Adrenal gland (tissue), 12 donors: ENCODE measurements around the gene VSTM2L. TPM values are rescaled to one million over a fixed set of nuclear protein-coding genes. Genes with fewer than 3 reads are reported as not detected.
A peak's percentile ranks its signal among the peaks of the same experiment; 100 is the strongest.

Source experiments
- DNase-seq, 7 donors: peaks; one replicate each; pipeline ENCODE4 v3.0.0-alpha.2; 2019 to 2020
- H3K27ac ChIP-seq, 5 donors: fragments of 200-600 bp; sonication (generic) in 4 of 5; 1 replicate in 3 of 5; 2 replicates in 2 of 5; pipeline versions ENCODE4 v1.5.1 to v1.8.0; 2016 to 2020; ENCODE audit warnings: mild to moderate bottlenecking in 1 of 5
- H3K27me3 ChIP-seq: fragments of 200-600 bp; 2 replicates; pipeline ENCODE4 v1.8.0; 2021
- H3K36me3 ChIP-seq, 2 donors: fragments of 200-600 bp; replicated peaks in 1 of 2; 1 replicate in 1 of 2; 2 replicates in 1 of 2; pipeline versions ENCODE4 v1.5.1 to v1.8.0; 2018 to 2022
- H3K4me1 ChIP-seq, 2 donors: fragments of 200-600 bp; replicated peaks in 1 of 2; 1 replicate in 1 of 2; 2 replicates in 1 of 2; pipeline versions ENCODE4 v1.5.1 to v1.8.0; 2018 to 2021
- H3K4me3 ChIP-seq, 4 donors: fragments of 200-600 bp; sonication (generic) in 3 of 4; one replicate each; pipeline ENCODE4 v1.5.1; 2016 to 2018
- H3K9me3 ChIP-seq, 3 donors: fragments of 200-600 bp; sonication (generic) in 1 of 3; replicated peaks in 1 of 3; 1 replicate in 2 of 3; 2 replicates in 1 of 3; pipeline versions ENCODE4 v1.5.1 to v1.8.0; 2016 to 2021
- POLR2A ChIP-seq, 2 donors: fragments of 450-650 bp; IDR thresholded peaks; one replicate each; pipeline ENCODE4 v1.6.1; 2017; ENCODE audit warnings: antibody characterized with exemption in 2 of 2, mild to moderate bottlenecking in 2 of 2, moderate library complexity in 1 of 2
- WGBS, 4 donors: extraction: QIAGEN DNeasy Blood & Tissue Kit in 2 of 4; methylation state at CpG; one replicate each; pipeline versions ENCODE4 v1.1.5 to v1.1.7; 2013 to 2017; 5-methylcytosine and 5-hydroxymethylcytosine counted together
- intact Hi-C, 2 donors: fragments of 100-400 bp; cut with DNase I; formaldehyde crosslinking; loops; one replicate each; pipeline versions ENCODE4 v1.14.1 to v1.15.0; 2022 to 2023
- polyA plus RNA-seq, 3 donors: library from polyadenylated mRNA; stranded (reverse); fragments of 200-250 nt in 2 of 3; fragments of 350-450 nt in 1 of 3; fragmentation: Illumina TruSeq in 1 of 3; extraction: RNeasy Lipid Tissue Mini Kit (QIAGEN cat#74804) in 1 of 3; gene quantifications; one replicate each; pipeline ENCODE4 v1.2.3, GENCODE V29; 2013 to 2014
- total RNA-seq, 9 donors: library from RNA; depleted of rRNA in 4 of 9; stranded (reverse); fragments of >200 nt in 4 of 9; fragments of 120-200 nt in 1 of 9; fragmentation: NEBNext Ultra II Directional in 1 of 9; extraction: Animal tissue kit (Norgen Biotek cat#: 25700) in 1 of 9; gene quantifications; one replicate each; pipeline versions ENCODE4 v1.1.0 to v1.2.4, GENCODE V29; 2013 to 2023
- TF ChIP-seq, protein P1 (sequence below), 6 experiments: fragments of 450-650 bp in 4 of 6; fragments of 200-600 bp in 2 of 6; sonication (generic) in 1 of 6; IDR thresholded peaks; 1 replicate in 5 of 6; 2 replicates in 1 of 6; pipeline versions ENCODE4 v1.5.1 to v1.8.0; 2016 to 2021; ENCODE audit warnings: antibody characterized with exemption in 6 of 6, mild to moderate bottlenecking in 2 of 6, moderate library complexity in 1 of 6
- donor health status: healthy with polysubstance abuse.
- donor health status: Bipolar disorder and iron deficiency.
- donor health status: DM: yes; HTN: yes; CAD: no.
- donor health status: DM: no; HTN: no; CAD: no.
- donor health status: DM: no; HTN: no; CAD: no.
- donor health status: DM: yes; HTN: yes; CAD: no.

The VSTM2L gene
- total and polyA plus RNA-seq, 12 donors, result 0.36 to 21.8 (median 7.4) TPM

DNA sequence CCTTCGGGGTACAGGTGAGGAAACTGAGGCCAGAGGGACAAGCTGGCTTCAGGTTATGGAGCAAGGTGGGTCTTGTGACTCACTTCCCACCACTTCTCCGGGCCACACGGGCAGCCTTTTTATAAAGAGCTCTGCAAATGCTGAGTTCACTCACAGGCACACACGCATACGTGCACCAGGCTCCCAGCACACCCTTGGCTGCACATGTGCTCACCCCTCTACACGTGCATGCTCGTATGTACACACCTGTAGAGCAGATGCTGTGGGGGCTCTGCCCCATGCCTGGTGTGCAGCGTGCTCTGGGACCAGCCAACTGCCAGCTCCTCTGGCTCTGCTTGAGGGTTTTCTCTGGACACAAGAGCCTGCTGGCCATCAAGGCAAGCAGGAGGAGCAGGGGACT, 29.1 kb downstream of the VSTM2L start:
- Histone ChIP-seq H3K36me3 (no peaks in the 10 kb centered on the region), H3K9me3 (no peaks in the 10 kb centered on the region), H3K27me3 (no peaks in the 10 kb centered on the region), H3K4me1 (no peaks in the 10 kb centered on the region), H3K4me3 (no peak overlapping the region), H3K27ac (no peak overlapping the region)
- no peak for DNase-seq
- intact Hi-C loops, result no loop called here
- TF ChIP-seq, protein P1, sequence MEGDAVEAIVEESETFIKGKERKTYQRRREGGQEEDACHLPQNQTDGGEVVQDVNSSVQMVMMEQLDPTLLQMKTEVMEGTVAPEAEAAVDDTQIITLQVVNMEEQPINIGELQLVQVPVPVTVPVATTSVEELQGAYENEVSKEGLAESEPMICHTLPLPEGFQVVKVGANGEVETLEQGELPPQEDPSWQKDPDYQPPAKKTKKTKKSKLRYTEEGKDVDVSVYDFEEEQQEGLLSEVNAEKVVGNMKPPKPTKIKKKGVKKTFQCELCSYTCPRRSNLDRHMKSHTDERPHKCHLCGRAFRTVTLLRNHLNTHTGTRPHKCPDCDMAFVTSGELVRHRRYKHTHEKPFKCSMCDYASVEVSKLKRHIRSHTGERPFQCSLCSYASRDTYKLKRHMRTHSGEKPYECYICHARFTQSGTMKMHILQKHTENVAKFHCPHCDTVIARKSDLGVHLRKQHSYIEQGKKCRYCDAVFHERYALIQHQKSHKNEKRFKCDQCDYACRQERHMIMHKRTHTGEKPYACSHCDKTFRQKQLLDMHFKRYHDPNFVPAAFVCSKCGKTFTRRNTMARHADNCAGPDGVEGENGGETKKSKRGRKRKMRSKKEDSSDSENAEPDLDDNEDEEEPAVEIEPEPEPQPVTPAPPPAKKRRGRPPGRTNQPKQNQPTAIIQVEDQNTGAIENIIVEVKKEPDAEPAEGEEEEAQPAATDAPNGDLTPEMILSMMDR (IDR thresholded peaks at IDR 0.05), result no peak
- no peak for TF ChIP-seq POLR2A (IDR thresholded peaks at IDR 0.05)
- WGBS, 4 donors, result 88 to 91% (median 89%) methylated on average over 6 to 8 of the region's 8 CpGs

DNA sequence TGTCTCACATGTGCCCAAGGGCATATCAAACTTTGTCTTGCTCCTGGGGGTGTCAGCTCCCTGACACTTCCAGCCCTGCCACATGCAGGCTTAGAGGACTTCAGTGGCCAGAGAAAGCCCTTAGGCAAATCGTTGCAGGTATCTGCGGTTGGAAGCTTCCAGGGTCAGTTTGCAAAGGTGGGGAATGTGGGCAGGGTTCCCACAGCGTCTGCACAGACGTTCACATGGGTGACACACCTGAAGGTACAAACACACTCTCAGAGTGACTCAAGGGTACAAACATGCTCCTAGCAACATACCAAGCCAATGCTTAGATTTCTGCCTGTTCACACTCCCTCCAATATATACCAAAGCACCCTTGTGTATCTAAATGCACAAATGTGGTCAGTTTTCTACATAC, 30.0 kb downstream of the VSTM2L start:
- H3K4me1 ChIP-seq, result no peaks in the 10 kb centered on the region
- H3K27me3 ChIP-seq, result no peaks in the 10 kb centered on the region
- no peak overlapping the region for H3K27ac ChIP-seq
- H3K9me3 ChIP-seq, result no peaks in the 10 kb centered on the region
- H3K36me3 ChIP-seq, result no peaks in the 10 kb centered on the region
- H3K4me3 ChIP-seq, result no peak overlapping the region
- 61 to 74% (median 72%) methylated on average over 4 of the region's 4 CpGs for WGBS, 4 donors
- intact Hi-C loops, result no loop called here
- TF ChIP-seq, protein P1 (IDR thresholded peaks at IDR 0.05), result no peak
- no peak for TF ChIP-seq POLR2A (IDR thresholded peaks at IDR 0.05)
- no peak for DNase-seq

DNA sequence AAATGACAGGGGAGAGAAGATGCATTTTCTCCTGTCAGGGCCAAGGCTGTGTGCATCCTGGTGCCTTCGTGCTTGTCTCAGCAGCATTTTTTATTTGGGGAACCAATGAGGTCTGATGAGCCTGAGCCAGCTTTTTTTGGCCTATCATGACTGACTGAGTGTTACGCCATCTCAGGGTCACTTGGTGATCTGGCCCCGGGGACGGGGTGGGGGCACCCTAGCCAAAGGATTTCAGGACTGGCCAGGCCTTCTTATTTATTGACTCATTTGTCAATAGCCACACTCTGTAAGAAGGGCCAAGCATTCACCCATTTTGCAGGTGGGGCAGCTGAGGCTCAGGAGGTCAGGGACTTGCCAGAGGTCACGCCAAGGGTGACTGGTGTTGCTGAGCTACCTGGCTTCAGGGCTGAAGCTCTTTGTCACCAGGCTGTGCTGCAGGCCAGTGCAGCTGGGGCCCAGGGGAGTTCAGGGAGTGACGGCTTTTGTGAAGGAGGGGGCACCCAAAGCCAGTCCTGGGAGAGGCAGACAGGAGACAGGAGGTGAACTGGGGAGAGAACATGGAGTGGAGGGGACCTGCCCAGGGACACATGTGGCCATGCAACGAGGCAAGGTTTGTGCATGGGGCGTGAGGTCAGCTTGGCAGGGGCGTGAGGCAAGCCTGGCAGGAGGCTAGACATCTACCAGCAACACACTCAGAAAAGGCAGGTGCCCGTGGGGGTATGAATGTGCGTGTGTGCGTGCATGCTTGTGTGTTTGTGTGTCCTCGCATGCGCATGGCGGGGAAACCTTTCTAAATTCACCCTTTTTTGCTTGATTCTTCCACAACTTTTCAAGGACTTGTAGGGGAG, 31.1 kb downstream of the VSTM2L start:
- Histone ChIP-seq H3K27me3 (no peaks in the 10 kb centered on the region), H3K4me3 (no peak overlapping the region), H3K9me3 (no peaks in the 10 kb centered on the region), H3K27ac (no peak overlapping the region), H3K36me3 (no peaks in the 10 kb centered on the region), H3K4me1 (no peaks in the 10 kb centered on the region)
- 75 to 82% (median 79%) methylated on average over 13 to 15 of the region's 15 CpGs for WGBS, 4 donors
- intact Hi-C loops, result no loop called here
- DNase-seq, result peak in 2 of 7 donors; percentile 27 to 33
- TF ChIP-seq POLR2A (IDR thresholded peaks at IDR 0.05), result no peak
- TF ChIP-seq, protein P1 (IDR thresholded peaks at IDR 0.05), result no peak

DNA sequence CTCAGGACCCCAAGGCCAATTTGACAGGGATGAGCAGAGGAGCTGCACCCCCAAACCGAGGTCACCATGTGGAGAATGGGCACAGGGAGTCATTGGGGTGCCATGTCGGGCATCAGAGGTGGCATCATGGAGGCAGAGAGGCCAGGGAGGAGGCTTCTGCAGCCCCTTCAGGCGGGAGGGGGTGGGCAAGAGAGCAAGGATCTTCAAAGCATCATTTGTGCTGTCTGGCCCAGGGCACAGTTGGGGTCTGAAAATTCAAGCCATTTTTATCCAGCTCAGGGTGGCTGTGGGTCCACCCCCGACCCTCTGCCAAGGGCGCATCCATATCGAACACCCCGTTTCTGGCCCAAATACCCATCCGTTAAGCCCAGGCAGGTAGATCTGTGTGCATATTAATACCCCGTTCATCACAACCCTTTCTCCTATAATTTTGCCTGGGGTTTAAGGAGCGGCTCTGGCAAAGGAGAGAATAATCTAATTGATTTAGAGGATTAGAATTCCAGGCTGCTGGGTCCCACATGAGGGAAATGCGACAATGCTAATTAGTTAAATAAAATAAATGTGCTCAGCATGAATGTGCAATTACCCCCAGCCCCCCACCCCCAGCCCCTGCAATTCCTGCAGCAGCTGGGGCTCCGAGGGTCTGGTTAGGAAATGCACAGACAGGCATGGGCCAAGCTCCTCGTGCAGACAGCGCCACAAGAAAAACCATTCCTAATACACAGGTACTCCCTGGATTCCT, 31.9 kb downstream of the VSTM2L start:
- intact Hi-C loops, result no loop called here
- TF ChIP-seq, protein P1 (IDR thresholded peaks at IDR 0.05), result no peak
- no peak for TF ChIP-seq POLR2A (IDR thresholded peaks at IDR 0.05)
- 80 to 91% (median 88%) methylated on average over 11 to 14 of the region's 14 CpGs for WGBS, 4 donors
- Histone ChIP-seq H3K4me1 (no peaks in the 10 kb centered on the region), H3K36me3 (no peaks in the 10 kb centered on the region), H3K9me3 (no peaks in the 10 kb centered on the region), H3K27ac (no peak overlapping the region), H3K27me3 (no peaks in the 10 kb centered on the region), H3K4me3 (no peak overlapping the region)
- no peak for DNase-seq
